ENCODE measurements around the gene ZKSCAN7. TPM values are rescaled to one million over a fixed set of nuclear protein-coding genes. Genes with fewer than 3 reads are reported as not detected.
"Not testable (repeated sequence)": the region's sequence is repeated elsewhere in the genome, so short reads cannot be mapped to it uniquely, and the experiment has no call there.

The ZKSCAN7 gene
- total RNA-seq, 2 donors from 2014 or later, result 2.1 to 3.4 TPM

DNA sequence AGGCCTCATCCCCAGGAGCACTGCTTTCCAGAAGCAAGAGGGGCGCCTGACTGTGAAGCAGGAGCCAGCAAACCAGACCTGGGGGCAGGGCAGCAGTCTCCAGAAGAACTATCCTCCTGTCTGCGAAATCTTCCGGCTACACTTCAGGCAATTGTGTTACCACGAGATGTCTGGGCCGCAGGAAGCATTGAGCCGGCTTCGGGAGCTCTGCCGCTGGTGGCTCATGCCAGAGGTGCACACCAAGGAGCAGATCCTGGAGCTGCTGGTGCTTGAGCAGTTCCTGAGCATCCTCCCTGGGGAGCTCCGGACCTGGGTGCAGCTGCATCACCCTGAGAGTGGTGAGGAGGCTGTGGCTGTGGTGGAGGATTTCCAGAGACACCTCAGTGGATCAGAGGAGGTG, 2.1 kb downstream of the ZKSCAN7 start:
- DNase-seq (ENCODE audit: low spot score), result no peak
- Histone ChIP-seq H3K9me3 (no peaks in the 10 kb centered on the region), H3K36me3 (peaks cover 2% of the 10 kb centered on the region), H3K4me3 (no peak overlapping the region), H3K4me1 (peaks cover 0 to 12% of the 10 kb centered on the region in 2 donors), H3K27me3 (no peaks in the 10 kb centered on the region), H3K27ac (no peak overlapping the region)
- TF ChIP-seq, protein P1, sequence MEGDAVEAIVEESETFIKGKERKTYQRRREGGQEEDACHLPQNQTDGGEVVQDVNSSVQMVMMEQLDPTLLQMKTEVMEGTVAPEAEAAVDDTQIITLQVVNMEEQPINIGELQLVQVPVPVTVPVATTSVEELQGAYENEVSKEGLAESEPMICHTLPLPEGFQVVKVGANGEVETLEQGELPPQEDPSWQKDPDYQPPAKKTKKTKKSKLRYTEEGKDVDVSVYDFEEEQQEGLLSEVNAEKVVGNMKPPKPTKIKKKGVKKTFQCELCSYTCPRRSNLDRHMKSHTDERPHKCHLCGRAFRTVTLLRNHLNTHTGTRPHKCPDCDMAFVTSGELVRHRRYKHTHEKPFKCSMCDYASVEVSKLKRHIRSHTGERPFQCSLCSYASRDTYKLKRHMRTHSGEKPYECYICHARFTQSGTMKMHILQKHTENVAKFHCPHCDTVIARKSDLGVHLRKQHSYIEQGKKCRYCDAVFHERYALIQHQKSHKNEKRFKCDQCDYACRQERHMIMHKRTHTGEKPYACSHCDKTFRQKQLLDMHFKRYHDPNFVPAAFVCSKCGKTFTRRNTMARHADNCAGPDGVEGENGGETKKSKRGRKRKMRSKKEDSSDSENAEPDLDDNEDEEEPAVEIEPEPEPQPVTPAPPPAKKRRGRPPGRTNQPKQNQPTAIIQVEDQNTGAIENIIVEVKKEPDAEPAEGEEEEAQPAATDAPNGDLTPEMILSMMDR (IDR thresholded peaks at IDR 0.05), result no peak

DNA sequence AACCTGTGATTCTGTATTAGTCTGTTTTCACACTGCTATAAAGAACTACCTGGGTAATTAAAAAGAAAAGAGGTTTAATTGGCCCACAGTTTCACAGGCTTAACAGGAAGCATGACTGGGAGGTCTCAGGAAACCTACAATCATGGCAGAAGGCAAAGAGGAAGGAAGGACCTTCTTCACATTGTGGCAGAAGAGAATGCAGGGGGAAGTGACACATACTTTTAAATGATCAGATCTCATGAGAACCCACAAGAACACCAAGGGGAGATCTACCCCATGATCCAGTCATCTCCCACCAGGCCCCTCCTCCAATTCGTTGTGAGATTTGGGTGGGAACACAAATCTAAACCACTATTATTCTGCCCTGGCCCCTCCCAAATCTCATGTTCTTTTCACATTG, 6.1 kb downstream of the ZKSCAN7 start:
- no peak for DNase-seq (ENCODE audit: low spot score)
- peaks cover 11% of the 10 kb centered on the region for H3K36me3 ChIP-seq

DNA sequence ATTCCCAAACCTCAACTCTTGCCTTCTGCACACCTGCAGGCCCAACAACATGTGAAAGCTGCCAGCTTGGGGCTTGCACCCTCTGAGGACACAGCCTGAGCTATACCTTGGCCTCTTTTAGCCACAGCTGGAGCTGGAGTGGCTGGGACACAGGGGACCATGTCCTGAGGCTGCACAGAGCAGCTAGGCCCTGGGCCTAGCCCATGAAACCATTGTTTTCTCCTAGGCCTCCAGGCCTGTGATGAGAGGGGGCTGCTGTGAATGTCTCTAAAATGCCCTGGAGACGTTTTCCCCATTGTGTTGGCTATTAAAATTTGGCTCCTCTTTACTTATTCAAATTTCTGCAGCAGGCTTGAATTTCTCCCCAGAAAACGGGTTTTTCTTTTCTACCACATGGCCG, 7.2 kb downstream of the ZKSCAN7 start:
- H3K27me3 ChIP-seq, result no peaks in the 10 kb centered on the region
- H3K4me3 ChIP-seq, result no peak overlapping the region
- no peaks in the 10 kb centered on the region for H3K9me3 ChIP-seq
- H3K4me1 ChIP-seq, result no peaks in the 10 kb centered on the region
- peaks cover 11% of the 10 kb centered on the region for H3K36me3 ChIP-seq
- TF ChIP-seq, protein P1 (IDR thresholded peaks at IDR 0.05), result no peak
- H3K27ac ChIP-seq, result no peak overlapping the region
- no peak for DNase-seq (ENCODE audit: low spot score)

More for the DNA sequence above, 6.1 kb downstream of the ZKSCAN7 start:
- Histone ChIP-seq H3K9me3 (no peaks in the 10 kb centered on the region), H3K27ac (no peak overlapping the region), H3K4me3 (no peak overlapping the region), H3K4me1 (peaks cover 0 to 4% of the 10 kb centered on the region in 2 donors), H3K27me3 (no peaks in the 10 kb centered on the region)
- TF ChIP-seq, protein P1 (IDR thresholded peaks at IDR 0.05), result no peak

DNA sequence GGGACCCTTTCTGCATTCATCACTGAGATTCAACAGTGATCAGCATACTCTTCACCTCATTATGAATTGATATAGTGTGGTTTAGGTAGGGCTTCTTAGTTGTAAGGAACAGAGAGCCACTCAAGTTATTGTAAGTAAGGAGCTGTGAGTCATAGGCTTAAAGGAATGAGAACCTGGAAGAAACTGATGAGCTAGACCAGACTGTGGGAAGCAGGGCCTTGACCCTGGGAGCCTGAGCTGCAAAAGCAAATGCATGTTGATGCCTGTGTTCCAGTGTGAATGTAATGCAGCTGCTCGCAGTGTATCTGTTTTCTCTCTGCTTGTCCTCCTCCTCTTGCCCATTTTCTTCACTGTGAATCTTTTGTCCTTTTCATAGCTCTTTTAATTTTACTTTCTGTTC, 13.6 kb downstream of the ZKSCAN7 start:
- H3K27ac ChIP-seq, result no peak overlapping the region
- no peaks in the 10 kb centered on the region for H3K4me1 ChIP-seq
- no peaks in the 10 kb centered on the region for H3K27me3 ChIP-seq
- peaks cover 39% of the 10 kb centered on the region for H3K36me3 ChIP-seq
- no peak overlapping the region for H3K4me3 ChIP-seq
- TF ChIP-seq, protein P1 (IDR thresholded peaks at IDR 0.05), result no peak
- no peak for DNase-seq (ENCODE audit: low spot score)
- peaks cover 9 to 29% of the 10 kb centered on the region in 2 donors for H3K9me3 ChIP-seq

DNA sequence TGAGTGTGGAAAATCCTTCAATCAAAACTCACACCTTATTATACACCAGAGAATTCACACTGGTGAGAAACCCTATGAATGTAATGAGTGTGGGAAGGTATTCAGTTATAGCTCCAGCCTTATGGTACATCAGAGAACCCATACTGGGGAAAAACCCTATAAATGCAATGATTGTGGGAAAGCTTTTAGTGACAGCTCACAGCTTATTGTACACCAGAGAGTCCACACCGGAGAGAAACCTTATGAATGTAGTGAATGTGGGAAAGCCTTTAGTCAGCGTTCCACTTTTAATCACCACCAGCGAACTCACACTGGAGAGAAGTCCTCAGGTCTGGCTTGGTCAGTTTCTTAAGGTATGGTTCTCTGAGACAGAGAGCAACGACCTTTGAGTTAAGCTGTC, 16.0 kb downstream of the ZKSCAN7 start:
- H3K4me1 ChIP-seq, result no peaks in the 10 kb centered on the region
- no peak overlapping the region for H3K27ac ChIP-seq
- peaks cover 9 to 29% of the 10 kb centered on the region in 2 donors for H3K9me3 ChIP-seq
- peaks cover 32% of the 10 kb centered on the region for H3K36me3 ChIP-seq
- DNase-seq (ENCODE audit: low spot score), result no peak
- H3K4me3 ChIP-seq, result no peak overlapping the region
- no peaks in the 10 kb centered on the region for H3K27me3 ChIP-seq
- TF ChIP-seq, protein P1 (IDR thresholded peaks at IDR 0.05), result no peak

DNA sequence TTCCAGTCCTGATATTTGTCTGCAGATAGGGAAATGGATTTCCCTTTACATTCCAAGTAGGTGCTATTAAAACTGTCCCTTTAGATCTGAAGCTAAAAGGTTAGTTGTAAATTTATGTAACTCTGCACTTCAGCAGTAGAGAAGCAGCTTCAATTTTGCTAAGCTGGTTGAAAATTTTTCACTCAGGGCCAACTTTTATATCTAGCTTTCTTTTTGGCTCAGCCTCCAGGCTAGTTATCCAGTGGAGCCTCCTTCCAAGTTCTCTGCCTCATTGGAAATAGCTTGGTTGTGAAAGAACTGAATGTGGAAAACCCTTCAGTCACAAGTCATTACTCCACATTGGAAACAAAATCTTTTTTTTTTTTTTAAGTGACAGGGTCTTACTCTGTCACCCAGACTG, 21.6 kb downstream of the ZKSCAN7 start:
- Histone ChIP-seq H3K4me1 (no peaks in the 10 kb centered on the region), H3K4me3 (no peak overlapping the region), H3K36me3 (no peaks in the 10 kb centered on the region), H3K27ac (no peak overlapping the region), H3K27me3 (no peaks in the 10 kb centered on the region), H3K9me3 (peaks cover 0 to 5% of the 10 kb centered on the region in 2 donors)
- no peak for DNase-seq (ENCODE audit: low spot score)
- TF ChIP-seq, protein P1 (IDR thresholded peaks at IDR 0.05), result no peak

DNA sequence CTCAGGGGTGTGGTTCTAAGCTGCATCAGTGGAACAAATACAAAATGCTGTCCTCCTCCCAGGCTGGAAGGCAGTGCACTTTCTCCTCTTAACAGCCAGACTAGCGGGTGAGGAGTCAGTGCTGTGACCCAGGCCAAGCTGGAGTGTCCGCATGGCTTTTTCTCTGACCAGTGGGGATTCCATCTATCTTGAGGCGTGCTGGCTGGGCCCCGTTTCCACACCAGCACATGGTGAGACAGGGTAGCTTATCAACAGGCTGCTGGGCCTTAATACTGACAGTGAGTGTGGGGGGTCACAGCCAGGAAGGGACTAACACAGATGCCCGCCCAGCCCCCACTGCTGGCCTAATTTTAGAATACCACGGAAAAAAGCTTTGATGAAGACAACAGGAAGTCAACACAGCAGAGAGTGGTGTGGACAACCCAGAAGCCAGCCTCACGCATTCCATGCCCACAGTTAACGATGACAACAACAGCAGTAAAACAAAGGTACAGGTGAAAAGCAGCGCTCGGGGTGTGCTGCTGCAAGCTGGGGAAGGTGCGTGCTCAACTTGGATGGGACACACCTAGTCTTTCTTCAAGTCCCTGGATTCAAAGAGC, 22.5 kb downstream of the ZKSCAN7 start:
- H3K4me3 ChIP-seq; H3K4me1 ChIP-seq; H3K9me3 ChIP-seq; DNase-seq (ENCODE audit: low spot score); H3K27ac ChIP-seq; H3K36me3 ChIP-seq; H3K27me3 ChIP-seq: not testable (repeated sequence)

DNA sequence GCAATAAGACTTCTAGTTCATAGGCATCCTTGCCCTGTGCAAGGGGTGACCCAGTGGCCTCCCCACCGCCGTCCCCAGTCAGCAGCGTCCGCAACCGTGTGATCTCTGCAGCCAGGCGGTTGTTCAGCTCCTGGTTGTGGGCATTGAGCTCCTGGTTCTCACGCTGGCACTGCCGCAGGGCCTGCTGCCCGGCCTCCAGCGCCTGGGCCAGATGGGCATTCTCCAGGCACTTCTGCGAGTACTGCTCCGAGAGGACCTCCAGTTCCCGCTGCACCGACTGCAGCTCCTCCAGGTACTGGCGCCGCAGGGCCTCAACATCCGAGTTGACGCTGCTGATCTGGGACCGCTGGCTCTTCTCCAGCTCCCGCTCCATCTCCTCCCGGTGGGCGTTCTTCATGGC, 23.3 kb downstream of the ZKSCAN7 start:
- not testable (repeated sequence) for H3K27me3 ChIP-seq; H3K27ac ChIP-seq; H3K4me3 ChIP-seq; H3K9me3 ChIP-seq; DNase-seq (ENCODE audit: low spot score); H3K36me3 ChIP-seq; H3K4me1 ChIP-seq
